Measurements from ENCODE around the gene ALKBH7.

GRCh38 chr19:6375411-6376010 is 2.9 kb downstream of the ALKBH7 start, which contains the start of gene PSPN:
- TF ChIP-seq CTCF (conservative IDR thresholded peaks at IDR 0.05 in 1 of 2, IDR thresholded peaks at IDR 0.05 in 1 of 2; ENCODE audit: low read depth in 1 of 2, low read length in 2 of 2) (no peak), EZH2 (IDR thresholded peaks at IDR 0.05; ENCODE audit: low read length, missing control alignments) (no peak)
